Measurements from ENCODE around the gene TXNIP.

DNA sequence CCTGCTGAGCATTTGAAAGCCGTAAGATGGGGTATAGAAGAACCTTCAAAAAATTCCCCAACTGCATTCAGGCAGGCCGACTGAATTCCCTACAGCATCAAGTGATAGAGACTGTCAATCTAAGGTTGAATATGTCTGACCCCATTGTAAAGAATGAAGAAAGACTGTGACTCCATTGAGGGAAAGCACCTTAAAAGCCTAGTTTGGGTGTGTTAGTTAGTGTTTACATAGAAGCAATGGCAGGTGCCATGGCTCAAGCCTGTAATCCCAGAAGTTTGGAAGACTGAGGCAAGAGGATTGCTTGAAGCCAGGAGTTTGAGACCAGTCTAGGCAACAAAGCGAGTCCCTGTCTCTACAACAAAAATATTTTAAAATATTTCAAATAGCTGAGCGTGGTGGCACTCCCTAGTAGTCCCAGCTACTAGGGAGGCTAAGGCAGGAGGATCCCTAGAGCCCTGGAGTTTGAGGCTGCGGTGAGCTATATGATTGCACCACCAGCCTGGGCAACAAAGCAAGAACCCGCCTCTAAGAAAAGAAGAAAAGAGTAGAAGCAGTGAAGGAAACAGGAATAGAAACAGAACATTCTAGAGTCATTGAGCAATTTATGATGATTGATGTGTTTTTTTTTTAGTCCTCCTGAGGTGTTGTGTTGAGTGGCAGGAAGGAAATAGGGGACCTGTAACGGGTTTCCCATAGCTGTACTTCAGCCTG lies 16.5 kb downstream of the TXNIP start:
- TF ChIP-seq BACH2 (CRISPR knock-in tag; IDR thresholded peaks at IDR 0.05; ENCODE audit: borderline replicate concordance) (no peak), ZFP30 (CRISPR knock-in tag; IDR thresholded peaks at IDR 0.05) (no peak), CSDC2 (CRISPR knock-in tag; IDR thresholded peaks at IDR 0.05) (no peak), TOX (CRISPR knock-in tag; IDR thresholded peaks at IDR 0.05; ENCODE audit: borderline replicate concordance) (peak; percentile 2; the same call in 1 of the 2 replicates), ESRRG (CRISPR knock-in tag; IDR thresholded peaks at IDR 0.05) (no peak), GLIS3 (CRISPR knock-in tag; IDR thresholded peaks at IDR 0.05) (no peak), RARB (CRISPR knock-in tag; IDR thresholded peaks at IDR 0.05) (no peak), ZC3H10 (CRISPR knock-in tag; IDR thresholded peaks at IDR 0.05) (no peak), ISL1 (CRISPR knock-in tag; IDR thresholded peaks at IDR 0.05) (no peak)
- TF ChIP-seq, protein P1, sequence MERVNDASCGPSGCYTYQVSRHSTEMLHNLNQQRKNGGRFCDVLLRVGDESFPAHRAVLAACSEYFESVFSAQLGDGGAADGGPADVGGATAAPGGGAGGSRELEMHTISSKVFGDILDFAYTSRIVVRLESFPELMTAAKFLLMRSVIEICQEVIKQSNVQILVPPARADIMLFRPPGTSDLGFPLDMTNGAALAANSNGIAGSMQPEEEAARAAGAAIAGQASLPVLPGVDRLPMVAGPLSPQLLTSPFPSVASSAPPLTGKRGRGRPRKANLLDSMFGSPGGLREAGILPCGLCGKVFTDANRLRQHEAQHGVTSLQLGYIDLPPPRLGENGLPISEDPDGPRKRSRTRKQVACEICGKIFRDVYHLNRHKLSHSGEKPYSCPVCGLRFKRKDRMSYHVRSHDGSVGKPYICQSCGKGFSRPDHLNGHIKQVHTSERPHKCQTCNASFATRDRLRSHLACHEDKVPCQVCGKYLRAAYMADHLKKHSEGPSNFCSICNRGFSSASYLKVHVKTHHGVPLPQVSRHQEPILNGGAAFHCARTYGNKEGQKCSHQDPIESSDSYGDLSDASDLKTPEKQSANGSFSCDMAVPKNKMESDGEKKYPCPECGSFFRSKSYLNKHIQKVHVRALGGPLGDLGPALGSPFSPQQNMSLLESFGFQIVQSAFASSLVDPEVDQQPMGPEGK (CRISPR knock-in tag; IDR thresholded peaks at IDR 0.05; ENCODE audit: borderline replicate concordance), result no peak
- TF ChIP-seq, protein P2, sequence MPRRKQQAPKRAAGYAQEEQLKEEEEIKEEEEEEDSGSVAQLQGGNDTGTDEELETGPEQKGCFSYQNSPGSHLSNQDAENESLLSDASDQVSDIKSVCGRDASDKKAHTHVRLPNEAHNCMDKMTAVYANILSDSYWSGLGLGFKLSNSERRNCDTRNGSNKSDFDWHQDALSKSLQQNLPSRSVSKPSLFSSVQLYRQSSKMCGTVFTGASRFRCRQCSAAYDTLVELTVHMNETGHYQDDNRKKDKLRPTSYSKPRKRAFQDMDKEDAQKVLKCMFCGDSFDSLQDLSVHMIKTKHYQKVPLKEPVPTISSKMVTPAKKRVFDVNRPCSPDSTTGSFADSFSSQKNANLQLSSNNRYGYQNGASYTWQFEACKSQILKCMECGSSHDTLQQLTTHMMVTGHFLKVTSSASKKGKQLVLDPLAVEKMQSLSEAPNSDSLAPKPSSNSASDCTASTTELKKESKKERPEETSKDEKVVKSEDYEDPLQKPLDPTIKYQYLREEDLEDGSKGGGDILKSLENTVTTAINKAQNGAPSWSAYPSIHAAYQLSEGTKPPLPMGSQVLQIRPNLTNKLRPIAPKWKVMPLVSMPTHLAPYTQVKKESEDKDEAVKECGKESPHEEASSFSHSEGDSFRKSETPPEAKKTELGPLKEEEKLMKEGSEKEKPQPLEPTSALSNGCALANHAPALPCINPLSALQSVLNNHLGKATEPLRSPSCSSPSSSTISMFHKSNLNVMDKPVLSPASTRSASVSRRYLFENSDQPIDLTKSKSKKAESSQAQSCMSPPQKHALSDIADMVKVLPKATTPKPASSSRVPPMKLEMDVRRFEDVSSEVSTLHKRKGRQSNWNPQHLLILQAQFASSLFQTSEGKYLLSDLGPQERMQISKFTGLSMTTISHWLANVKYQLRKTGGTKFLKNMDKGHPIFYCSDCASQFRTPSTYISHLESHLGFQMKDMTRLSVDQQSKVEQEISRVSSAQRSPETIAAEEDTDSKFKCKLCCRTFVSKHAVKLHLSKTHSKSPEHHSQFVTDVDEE (CRISPR knock-in tag; IDR thresholded peaks at IDR 0.05), result no peak

Measured in SK-N-SH treated with all-trans-retinoic acid at 6 μM for 48 hours (cell line).